GM19238 (cell line): ENCODE data around the gene LHX4.

ENCODE experiments used
- DNase-seq: peaks from one replicate; pipeline ENCODE4 v3.0.0; 2011; ENCODE audit warnings: low spot score; ENCODE audit not compliant: insufficient read length

Gene LHX4

GRCh38 chr1:180227861-180228647, 2.0 kb upstream of the LHX4 start:
- DNase-seq, result no peak

- no peak for DNase-seq
Observed at GRCh38 chr1:180228648-180229482, 1.2 kb upstream of the LHX4 start.

GRCh38 chr1:180230416-180230790, 339 bp downstream of the LHX4 start:
- no peak for DNase-seq

- DNase-seq, result no peak
Observed at GRCh38 chr1:180230791-180231505, 884 bp downstream of the LHX4 start.

- no peak for DNase-seq
Observed at GRCh38 chr1:180231506-180231921, 1.4 kb downstream of the LHX4 start.

- DNase-seq, result no peak
Observed at GRCh38 chr1:180231936-180232335, 1.9 kb downstream of the LHX4 start.

- no peak for DNase-seq
Observed at GRCh38 chr1:180232521-180233043, 2.5 kb downstream of the LHX4 start.

- no peak for DNase-seq
Observed at GRCh38 chr1:180233191-180234011, 3.3 kb downstream of the LHX4 start.

- no peak for DNase-seq
Observed at GRCh38 chr1:180234369-180235076, 4.5 kb downstream of the LHX4 start.

GRCh38 chr1:180235077-180235501, 5.0 kb downstream of the LHX4 start:
- no peak for DNase-seq

- DNase-seq, result no peak
Observed at GRCh38 chr1:180235502-180236239, 5.6 kb downstream of the LHX4 start.

- no peak for DNase-seq
Observed at GRCh38 chr1:180236698-180237509, 6.8 kb downstream of the LHX4 start.

GRCh38 chr1:180237869-180238476, 7.9 kb downstream of the LHX4 start:
- no peak for DNase-seq

- no peak for DNase-seq
Observed at GRCh38 chr1:180238675-180239074, 8.6 kb downstream of the LHX4 start.

- DNase-seq, result no peak
Observed at GRCh38 chr1:180239145-180240096, 9.4 kb downstream of the LHX4 start.

GRCh38 chr1:180241716-180242544, 11.9 kb downstream of the LHX4 start:
- DNase-seq, result no peak
